Right lobe of liver (tissue), 6 donors: ENCODE results near the gene RHOT1. TPM values are rescaled to one million over a fixed set of nuclear protein-coding genes. Genes with fewer than 3 reads are reported as not detected.
"Not testable (repeated sequence)": the region's sequence is repeated elsewhere in the genome, so short reads cannot be mapped to it uniquely, and the experiment has no call there.

ENCODE experiments used
- ATAC-seq, 4 donors: fragments of 200-7000 bp; cut with Tn5 transposase; one replicate each; pipeline ENCODE4 v1.9.1; 2020; ENCODE audit warnings: mild to moderate bottlenecking in 4 of 4, moderate library complexity in 4 of 4
- DNase-seq, 3 donors: peaks; one replicate each; pipeline ENCODE4 v3.0.0-alpha.2; 2020
- H3K27ac ChIP-seq, 3 donors: fragments of 200-600 bp; one replicate each; pipeline ENCODE4 v1.8.0; 2022
- H3K27me3 ChIP-seq, 2 donors: fragments of 200-600 bp; one replicate each; pipeline ENCODE4 v1.8.0; 2022
- H3K36me3 ChIP-seq, 4 donors: fragments of 200-600 bp; sonication (generic) in 1 of 4; one replicate each; pipeline versions ENCODE4 v1.5.1 to v1.8.0; 2017 to 2022; ENCODE audit warnings: control low read depth in 1 of 4
- H3K4me1 ChIP-seq, 4 donors: fragments of 200-600 bp; sonication (generic) in 1 of 4; one replicate each; pipeline versions ENCODE4 v1.5.1 to v1.8.0; 2017 to 2022; ENCODE audit warnings: control low read depth in 1 of 4
- H3K4me3 ChIP-seq, 3 donors: fragments of 200-600 bp; one replicate each; pipeline ENCODE4 v1.8.0; 2022
- H3K9me3 ChIP-seq, 4 donors: fragments of 200-600 bp; sonication (generic) in 1 of 4; one replicate each; pipeline versions ENCODE4 v1.5.1 to v1.8.0; 2017 to 2022; ENCODE audit warnings: control low read depth in 1 of 4
- POLR2A ChIP-seq: fragments of 450-650 bp; IDR thresholded peaks from one replicate; pipeline ENCODE4 v1.6.1; 2017; ENCODE audit warnings: antibody characterized with exemption, mild to moderate bottlenecking
- WGBS: methylation state at CpG from one replicate; pipeline ENCODE4 v1.1.6; 2018; ENCODE audit warnings: low coverage, low lambda C conversion rate; ENCODE audit not compliant: insufficient coverage; ENCODE audit errors: missing lambda C conversion rate; 5-methylcytosine and 5-hydroxymethylcytosine counted together
- intact Hi-C, 2 donors: fragments of 100-400 bp; cut with DNase I; formaldehyde crosslinking; loops; one replicate each; pipeline versions ENCODE4 v1.11.2 to v1.14.1; 2022
- long read RNA-seq: library from polyadenylated mRNA; unstranded; transcript quantifications from one replicate; pipeline ENCODE4 v2.0.0, GENCODE V29; 2019
- total RNA-seq, 6 experiments: library from RNA; depleted of rRNA in 2 of 6; stranded (reverse); fragments of >200 nt in 2 of 6; fragmentation: NEBNext Ultra II Directional in 3 of 6; extraction: Animal tissue kit (Norgen Biotek cat#: 25700) in 3 of 6; gene quantifications; one replicate each; pipeline versions ENCODE4 v1.1.0 to v1.2.4, GENCODE V29; 2016 to 2023
- TF ChIP-seq, protein P1 (sequence below), 4 donors: fragments of 200-600 bp in 3 of 4; fragments of 450-650 bp in 1 of 4; IDR thresholded peaks; one replicate each; pipeline versions ENCODE4 v1.5.1 to v1.8.0; 2016 to 2022; ENCODE audit warnings: antibody characterized with exemption in 4 of 4, mild to moderate bottlenecking in 2 of 4
- donor health status: DM: no; HTN: yes; CAD: no.
- donor health status: DM: no; HTN: no; CAD: no.
- donor health status: DM: no; HTN: no; CAD: no.
- donor health status: DM: no; HTN: yes; CAD: no.
- donor health status: DM: no; HTN: yes; CAD: no.

The RHOT1 gene
- 10 to 100 TPM; 12.0 to 24.5 (median 14.2) TPM for total RNA-seq
- long read RNA-seq, partial matches to known transcripts: 0 of 1 reads
- long read RNA-seq, other reads (novel, unspliced or antisense): 1 of 1 reads

DNA sequence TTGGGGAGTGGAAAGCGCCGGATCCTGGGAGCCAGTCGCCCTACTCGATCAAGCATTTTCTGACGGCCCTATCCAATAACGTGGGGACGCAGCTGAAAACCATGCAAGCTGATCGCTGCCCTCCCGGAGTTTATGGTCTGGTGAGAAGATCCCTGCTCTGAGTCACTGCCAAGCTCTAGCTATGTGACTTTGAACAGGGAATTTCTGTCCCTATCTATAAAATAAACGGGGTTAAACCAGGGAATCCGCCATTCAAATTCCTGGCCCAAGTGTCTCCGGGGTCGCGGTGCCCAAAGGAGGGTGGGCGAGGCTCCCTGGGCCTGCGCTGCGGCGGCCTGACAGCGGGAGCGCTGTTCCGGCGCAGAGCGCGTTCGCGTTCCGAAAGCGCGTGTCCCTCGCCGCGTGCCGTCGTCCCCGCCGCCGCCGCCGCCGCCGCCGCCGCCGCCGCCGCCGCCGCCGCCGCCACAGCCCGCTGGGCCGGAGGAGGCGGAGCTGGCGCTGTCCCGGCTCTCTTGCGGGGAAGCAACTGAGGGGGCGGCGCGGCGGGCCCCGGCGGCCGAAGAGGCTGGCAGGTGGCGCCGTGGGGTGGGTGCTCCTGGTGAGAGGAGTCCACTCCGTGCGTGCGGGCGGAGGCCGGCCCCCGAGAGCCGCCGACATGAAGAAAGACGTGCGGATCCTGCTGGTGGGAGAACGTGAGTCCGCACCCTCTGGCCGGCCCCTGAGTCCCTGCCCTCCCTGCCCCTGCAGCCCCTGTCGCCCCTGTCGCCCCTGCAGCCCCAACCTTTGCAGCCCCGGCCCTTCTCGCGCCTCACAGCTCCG is at the start of gene RHOT1:
TSS of gene RHOT1 (plus strand) at position 465 of the 819 bp plus-strand sequence. CDS start at position 656, 191 bp downstream.
- Histone ChIP-seq H3K27ac (peak within 1 kb of the TSS; percentile 79 to 86 (median 82)), H3K4me3 (peak within 1 kb of the TSS; percentile 73 to 84 (median 83)), H3K27me3 (no peaks in the 10 kb centered on the region), H3K9me3 (no peaks in the 10 kb centered on the region), H3K4me1 (peaks cover 0 to 43% (median 9%) of the 10 kb centered on the region in 4 donors), H3K36me3 (no peaks in the 10 kb centered on the region)
- ATAC-seq (peak; percentile 64 to 79 (median 76)), DNase-seq (peak; percentile 78 to 82 (median 81))
- WGBS: 3% methylated on average over 10 of the region's 84 CpGs
- intact Hi-C loops: no loop called here
- TF ChIP-seq POLR2A: peak; percentile 54
- TF ChIP-seq, protein P1, sequence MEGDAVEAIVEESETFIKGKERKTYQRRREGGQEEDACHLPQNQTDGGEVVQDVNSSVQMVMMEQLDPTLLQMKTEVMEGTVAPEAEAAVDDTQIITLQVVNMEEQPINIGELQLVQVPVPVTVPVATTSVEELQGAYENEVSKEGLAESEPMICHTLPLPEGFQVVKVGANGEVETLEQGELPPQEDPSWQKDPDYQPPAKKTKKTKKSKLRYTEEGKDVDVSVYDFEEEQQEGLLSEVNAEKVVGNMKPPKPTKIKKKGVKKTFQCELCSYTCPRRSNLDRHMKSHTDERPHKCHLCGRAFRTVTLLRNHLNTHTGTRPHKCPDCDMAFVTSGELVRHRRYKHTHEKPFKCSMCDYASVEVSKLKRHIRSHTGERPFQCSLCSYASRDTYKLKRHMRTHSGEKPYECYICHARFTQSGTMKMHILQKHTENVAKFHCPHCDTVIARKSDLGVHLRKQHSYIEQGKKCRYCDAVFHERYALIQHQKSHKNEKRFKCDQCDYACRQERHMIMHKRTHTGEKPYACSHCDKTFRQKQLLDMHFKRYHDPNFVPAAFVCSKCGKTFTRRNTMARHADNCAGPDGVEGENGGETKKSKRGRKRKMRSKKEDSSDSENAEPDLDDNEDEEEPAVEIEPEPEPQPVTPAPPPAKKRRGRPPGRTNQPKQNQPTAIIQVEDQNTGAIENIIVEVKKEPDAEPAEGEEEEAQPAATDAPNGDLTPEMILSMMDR (IDR thresholded peaks at IDR 0.05): peak; percentile 43 to 70 (median 62)

GRCh38 chr17:32099686-32100085 is 42.6 kb upstream of the RHOT1 start:
- TF ChIP-seq POLR2A: no peak

DNA sequence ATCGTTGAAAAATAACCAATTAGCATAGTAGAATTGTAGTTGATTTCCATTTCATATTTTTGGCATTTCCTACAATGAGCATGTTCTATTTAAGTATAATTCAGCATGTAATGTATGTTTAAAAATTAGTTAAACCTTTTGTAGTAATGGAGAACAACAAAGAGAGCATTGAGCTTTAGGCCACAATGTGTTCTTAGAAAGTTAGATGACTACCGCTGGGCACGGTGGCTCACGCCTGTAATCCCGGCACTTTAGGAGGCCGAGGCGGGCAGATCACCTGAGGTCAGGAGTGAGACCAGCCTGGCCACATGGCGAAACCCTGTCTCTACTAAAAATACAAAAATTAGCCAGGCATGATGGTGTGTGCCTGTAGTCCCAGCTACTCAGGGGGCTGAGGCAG is 42.0 kb upstream of the RHOT1 start:
- DNase-seq, H3K4me3 ChIP-seq, H3K27me3 ChIP-seq, intact Hi-C loops, H3K36me3 ChIP-seq, ATAC-seq, H3K9me3 ChIP-seq, H3K27ac ChIP-seq: not testable (repeated sequence)
- peaks cover 0 to 12% (median 5%) of the 10 kb centered on the region in 4 donors for H3K4me1 ChIP-seq
- WGBS: 82% methylated on average over 7 of the region's 8 CpGs

More at GRCh38 chr17:32099686-32100085, 42.6 kb upstream of the RHOT1 start:
- Histone ChIP-seq H3K4me1 (peaks cover 0 to 12% (median 5%) of the 10 kb centered on the region in 4 donors), H3K9me3 (no peaks in the 10 kb centered on the region), H3K27me3 (no peaks in the 10 kb centered on the region), H3K4me3 (no peak overlapping the region), H3K36me3 (no peaks in the 10 kb centered on the region), H3K27ac (no peak overlapping the region)
- intact Hi-C loops: no loop called here
- DNase-seq: no peak
- 87% methylated on average over 2 of the region's 2 CpGs for WGBS
- ATAC-seq: no peak

DNA sequence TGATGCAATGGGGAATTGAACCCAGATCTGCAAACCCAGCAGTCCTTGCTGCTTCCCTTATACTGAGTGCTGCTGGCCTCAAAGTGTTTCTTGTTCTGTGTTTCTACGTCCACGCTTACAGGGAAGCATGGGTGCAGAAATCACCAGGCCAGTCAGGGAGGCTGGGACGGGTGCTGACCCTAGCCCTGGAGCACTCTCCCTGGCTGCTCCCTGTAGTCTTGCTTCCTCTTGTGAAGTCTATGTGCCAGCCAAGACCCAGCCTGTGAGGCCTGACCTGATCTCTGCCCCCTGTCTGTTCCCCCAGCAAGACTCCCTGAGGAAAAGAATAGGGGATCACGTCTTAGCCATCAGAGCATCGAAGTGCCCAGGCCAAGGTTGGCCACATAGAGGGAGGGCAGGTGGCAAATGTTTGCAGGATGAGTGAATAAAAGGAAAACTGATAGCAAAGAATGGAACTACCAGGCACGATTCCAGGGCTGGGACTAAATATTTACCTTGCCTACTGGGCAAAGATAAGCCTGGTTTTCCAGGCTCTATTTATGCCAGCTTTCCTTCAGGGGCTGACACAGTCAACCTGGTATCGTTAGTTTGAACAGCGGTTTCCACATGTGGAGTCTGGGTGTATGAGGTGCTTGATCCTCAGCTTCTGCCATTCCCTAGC is 41.2 kb upstream of the RHOT1 start:
- H3K9me3 ChIP-seq: no peaks in the 10 kb centered on the region
- WGBS: 20% methylated on average over 7 of the region's 8 CpGs
- H3K27ac ChIP-seq: peak overlapping the region in 1 of 3 donors; percentile 76
- H3K4me1 ChIP-seq: peaks cover 0 to 12% (median 5%) of the 10 kb centered on the region in 4 donors
- TF ChIP-seq, protein P1 (IDR thresholded peaks at IDR 0.05): no peak
- no peak for TF ChIP-seq POLR2A
- ATAC-seq: peak; percentile 95 to 97 (median 96)
- intact Hi-C loops: no loop called here
- H3K27me3 ChIP-seq: no peaks in the 10 kb centered on the region
- no peaks in the 10 kb centered on the region for H3K36me3 ChIP-seq
- H3K4me3 ChIP-seq: no peak overlapping the region
- peak in 2 of 3 donors; percentile 51 to 85 for DNase-seq

- DNase-seq: peak in 1 of 3 donors; percentile 33
- Histone ChIP-seq H3K4me3 (no peak overlapping the region), H3K27ac (no peak overlapping the region), H3K9me3 (no peaks in the 10 kb centered on the region), H3K4me1 (peaks cover 0 to 12% (median 5%) of the 10 kb centered on the region in 4 donors), H3K36me3 (no peaks in the 10 kb centered on the region), H3K27me3 (no peaks in the 10 kb centered on the region)
- 100% methylated on average over 1 of the region's 5 CpGs for WGBS
- no peak for TF ChIP-seq POLR2A
- TF ChIP-seq, protein P1 (IDR thresholded peaks at IDR 0.05): no peak
- ATAC-seq: no peak
- intact Hi-C loops: no loop called here
Measured at GRCh38 chr17:32102172-32102571, 40.1 kb upstream of the RHOT1 start.
